HG03342 (cell line): ENCODE measurements around the gene CD163L1.
"Not testable (repeated sequence)": the region's sequence is repeated elsewhere in the genome, so short reads cannot be mapped to it uniquely, and the experiment has no call there.

Experiments used
- ATAC-seq: cut with Tn5 transposase; IDR thresholded peaks from one replicate; pipeline ENCODE4 v1.9.1; 2021; ENCODE audit warnings: mild to moderate bottlenecking, moderate library complexity; ENCODE audit not compliant: unreplicated experiment

CD163L1 gene

DNA sequence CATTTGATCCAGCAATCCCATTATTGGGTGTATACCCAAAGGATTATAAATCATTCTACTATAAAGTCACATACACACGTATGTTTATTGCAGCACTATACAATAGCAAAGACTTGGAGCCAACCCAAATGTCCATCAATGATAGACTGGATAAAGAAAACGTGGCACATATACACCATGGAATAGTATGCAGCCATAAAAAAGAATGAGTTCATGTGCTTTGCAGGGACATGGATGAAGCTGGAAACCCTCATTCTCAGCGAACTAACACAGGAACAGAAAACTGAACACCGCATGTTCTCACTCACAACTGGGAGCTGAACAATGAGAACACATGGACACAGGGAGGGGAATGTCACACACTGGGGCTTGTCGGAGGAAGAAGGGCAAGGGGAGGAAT is 106.2 kb downstream of the CD163L1 start:
- not testable (repeated sequence) for ATAC-seq

DNA sequence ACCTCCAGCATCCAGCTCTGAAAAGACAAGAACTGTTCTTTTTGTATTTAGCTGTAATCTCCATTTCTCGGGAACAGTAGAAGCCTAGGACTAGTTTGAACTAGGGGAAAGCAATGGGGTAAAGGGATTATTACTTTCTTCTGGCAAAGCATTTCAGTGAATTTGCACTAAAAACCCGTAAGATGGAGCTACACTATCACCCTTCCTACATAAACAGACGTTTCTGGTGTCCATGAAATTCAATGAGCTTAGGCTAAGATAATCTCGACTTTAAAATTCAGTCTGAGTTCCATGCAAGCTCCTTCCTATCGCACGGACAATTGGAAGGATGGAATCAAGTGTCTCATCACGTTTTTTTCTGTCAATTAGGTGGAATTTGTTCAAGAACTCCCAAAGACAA is 116.0 kb downstream of the CD163L1 start:
- ATAC-seq: no peak

DNA sequence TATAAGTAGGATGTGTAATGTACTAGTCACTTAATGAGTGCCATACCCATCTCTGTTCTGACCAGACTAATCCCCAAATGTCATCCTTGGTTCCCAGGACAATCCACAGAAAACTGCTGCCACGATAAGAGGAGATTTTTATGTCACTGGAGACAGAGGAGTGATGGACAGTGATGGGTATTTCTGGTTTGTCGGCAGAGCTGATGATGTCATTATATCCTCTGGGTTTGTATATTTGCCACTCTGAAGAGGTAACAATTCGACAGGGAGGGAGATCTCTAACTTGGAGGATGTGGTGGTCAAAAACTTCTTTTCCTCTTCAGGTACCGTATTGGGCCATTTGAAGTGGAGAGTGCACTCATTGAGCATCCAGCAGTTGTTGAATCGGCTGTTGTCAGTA is 119.8 kb downstream of the CD163L1 start:
- no peak for ATAC-seq

DNA sequence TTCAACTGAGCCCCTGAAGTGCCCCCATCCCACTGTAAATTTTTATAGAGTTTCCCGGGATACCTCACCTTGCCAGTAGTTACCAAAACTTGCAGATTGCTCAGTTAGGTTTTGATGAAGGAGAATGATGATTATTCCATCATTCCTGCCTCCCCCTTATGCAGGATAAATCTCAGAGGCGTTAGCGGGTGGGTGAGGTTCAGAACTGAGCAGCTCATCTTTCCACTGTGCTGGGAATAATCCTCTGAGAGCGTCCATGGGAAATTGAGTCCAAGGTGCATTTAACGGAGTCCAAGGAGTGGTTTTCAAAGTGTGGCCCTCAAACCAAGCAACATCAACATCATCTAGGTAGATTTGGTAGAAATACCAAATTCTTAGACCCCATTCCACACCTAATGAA is 121.4 kb downstream of the CD163L1 start:
- ATAC-seq: no peak

DNA sequence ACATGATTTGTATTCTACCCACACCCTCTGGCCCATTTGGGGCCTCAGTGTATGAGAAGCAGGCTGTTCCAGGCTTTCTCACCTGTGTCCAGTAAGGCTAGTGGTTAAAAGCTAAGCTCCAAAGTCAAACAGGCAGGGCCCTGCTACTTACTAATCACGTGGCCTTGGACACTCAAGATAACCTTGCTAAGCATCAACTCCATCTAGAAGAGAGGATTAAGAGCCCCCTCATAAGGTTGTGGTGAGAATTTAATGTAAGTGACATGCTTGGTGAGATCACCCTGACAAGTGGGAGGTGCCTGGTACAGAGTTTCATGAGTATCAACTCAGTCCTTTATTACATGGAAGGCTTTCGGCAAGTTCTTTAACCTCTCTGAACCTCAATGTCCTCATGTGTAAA is 122.3 kb downstream of the CD163L1 start:
- no peak for ATAC-seq

DNA sequence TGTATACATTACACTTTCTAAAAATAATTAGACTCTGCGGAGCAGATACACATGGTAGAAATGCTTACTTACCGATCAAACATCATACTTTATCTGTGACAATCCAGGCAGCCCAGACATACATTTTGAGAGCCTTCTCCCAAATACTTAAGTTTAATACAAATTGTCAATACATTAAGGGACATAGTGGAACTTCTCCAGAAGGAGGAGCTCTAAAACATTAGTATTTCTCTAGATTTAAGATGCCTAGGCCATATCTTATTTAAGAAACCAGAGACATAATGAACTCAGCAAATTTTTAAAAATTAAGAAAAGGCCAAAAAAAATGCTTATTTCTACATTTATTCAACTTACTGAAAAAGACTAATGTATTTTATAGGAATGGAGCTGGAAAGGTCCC is 124.0 kb downstream of the CD163L1 start:
- no peak for ATAC-seq

DNA sequence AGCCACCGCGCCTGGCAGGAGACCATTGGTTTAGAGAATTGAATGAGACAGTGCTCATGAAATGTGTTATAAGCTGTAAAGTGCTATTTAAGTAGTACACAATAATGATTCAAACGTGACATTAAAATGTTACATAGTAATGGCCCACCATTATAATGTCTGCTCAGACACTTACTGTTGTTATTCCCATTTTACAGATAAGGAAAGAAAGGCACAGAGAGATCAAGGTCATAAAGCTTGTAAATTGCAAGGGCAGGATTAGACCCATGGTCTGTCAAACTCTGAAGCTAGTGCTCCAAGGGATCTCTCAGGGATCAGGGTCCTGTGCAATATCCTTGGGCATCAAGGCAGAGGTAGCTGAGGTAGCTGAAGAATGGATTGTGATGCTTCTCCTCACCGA is 133.9 kb downstream of the CD163L1 start:
- no peak for ATAC-seq
